GM12873 (cell line): ENCODE measurements around the gene ANKLE2.

ENCODE experiments used
- TF ChIP-seq, protein P1 (sequence below): IDR thresholded peaks from 2 replicates; pipeline ENCODE4 v1.5.1; 2012; ENCODE audit warnings: low read depth, mild to moderate bottlenecking, moderate library complexity, low read length, control low read depth; ENCODE audit not compliant: insufficient read depth; ENCODE audit errors: missing control alignments

Gene ANKLE2

DNA sequence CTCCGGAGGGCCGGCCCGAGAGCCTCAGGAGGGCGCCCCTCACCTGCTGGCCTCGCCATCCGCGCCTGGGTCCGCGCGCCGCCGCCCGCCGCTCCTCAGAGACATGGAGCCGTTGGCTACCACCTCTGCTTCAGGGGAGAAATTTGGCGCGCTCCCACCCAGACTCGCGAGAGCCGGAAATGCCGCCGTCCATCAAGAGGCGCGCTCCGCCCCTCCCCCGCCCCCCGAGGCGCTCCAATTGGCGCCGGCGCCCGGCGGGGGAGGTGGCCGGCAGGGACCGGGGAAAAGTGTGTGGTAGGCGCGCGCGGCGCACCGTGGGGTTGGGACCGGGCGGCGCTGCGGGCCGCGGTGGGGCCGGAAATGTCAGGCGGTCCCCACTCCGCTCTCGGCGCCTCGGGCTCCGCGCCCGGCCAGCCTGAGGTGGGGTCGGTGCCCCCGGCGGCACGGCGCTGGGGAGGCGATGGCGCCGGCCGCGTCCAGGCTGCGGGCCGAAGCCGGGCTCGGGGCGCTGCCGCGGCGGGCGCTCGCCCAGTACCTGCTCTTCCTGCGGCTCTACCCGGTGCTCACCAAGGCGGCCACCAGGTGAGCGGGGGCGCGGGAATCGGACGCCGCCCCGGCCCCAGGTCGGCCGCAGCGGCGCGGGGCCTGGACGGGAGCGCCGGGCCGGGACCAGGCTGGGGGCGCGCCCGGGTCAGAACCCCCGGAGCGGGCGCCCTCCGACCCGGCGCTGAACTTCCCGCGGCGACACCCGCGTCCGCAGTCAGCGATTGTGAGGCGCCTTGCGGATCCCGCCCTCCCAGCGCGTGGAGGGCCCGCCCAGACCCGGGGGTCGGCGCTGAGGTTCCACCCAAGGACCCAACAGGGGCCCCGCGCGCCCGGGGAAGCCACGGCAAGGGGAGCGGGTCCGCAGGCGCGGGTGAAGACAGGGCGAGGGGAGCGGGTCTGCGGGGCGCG lies 74.1 kb downstream of the ANKLE2 start, which contains the start of the genes POLE and PXMP2:
Gene POLE (minus strand): TSS at position 132 of the 954 bp plus-strand sequence. CDS start 27 bp downstream, at position 105.
Gene PXMP2 (plus strand): TSS at position 377 of the 954 bp plus-strand sequence. CDS start 84 bp downstream, at position 461.
- TF ChIP-seq, protein P1, sequence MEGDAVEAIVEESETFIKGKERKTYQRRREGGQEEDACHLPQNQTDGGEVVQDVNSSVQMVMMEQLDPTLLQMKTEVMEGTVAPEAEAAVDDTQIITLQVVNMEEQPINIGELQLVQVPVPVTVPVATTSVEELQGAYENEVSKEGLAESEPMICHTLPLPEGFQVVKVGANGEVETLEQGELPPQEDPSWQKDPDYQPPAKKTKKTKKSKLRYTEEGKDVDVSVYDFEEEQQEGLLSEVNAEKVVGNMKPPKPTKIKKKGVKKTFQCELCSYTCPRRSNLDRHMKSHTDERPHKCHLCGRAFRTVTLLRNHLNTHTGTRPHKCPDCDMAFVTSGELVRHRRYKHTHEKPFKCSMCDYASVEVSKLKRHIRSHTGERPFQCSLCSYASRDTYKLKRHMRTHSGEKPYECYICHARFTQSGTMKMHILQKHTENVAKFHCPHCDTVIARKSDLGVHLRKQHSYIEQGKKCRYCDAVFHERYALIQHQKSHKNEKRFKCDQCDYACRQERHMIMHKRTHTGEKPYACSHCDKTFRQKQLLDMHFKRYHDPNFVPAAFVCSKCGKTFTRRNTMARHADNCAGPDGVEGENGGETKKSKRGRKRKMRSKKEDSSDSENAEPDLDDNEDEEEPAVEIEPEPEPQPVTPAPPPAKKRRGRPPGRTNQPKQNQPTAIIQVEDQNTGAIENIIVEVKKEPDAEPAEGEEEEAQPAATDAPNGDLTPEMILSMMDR: no peak

DNA sequence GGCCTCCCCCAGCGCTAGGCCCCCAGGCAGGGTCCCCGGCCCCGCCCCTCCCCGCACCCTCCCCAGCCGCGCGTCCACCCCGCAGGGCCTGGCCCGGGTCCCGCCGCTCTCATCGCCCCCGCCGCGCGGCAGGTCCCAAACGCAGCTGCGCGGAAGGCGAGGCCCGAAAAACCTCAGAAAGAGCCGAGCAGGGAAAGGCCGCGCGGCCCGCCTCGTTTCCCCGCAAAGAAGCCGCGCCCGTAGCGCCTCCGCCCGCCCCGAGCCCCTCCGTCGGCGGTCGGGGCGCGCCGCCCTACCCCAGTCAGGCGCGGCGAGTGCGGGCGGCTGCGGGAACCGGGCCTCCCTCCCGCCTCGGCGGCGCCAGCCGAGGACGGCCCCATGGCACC lies 74.8 kb downstream of the ANKLE2 start:
- TF ChIP-seq, protein P1: no peak

DNA sequence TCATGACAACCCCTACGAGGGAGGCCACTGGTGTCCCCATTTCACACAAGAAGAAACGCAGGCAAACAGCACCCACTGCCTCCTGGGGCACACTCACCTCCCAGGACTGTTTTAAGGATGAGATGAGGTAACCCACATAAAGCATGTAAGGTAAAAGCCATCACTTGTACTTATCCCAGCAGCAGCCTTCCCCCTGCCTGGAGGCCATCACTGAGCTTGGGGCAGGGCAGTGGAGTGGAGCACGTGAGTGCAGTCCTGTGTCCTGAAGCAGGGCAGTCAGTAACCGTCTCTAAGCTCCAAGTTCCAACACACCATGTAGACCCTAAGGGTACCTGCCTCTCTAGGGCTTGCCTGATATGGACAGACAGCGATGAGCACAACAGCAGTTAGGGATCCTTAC lies 76.2 kb downstream of the ANKLE2 start:
- TF ChIP-seq, protein P1: no peak

DNA sequence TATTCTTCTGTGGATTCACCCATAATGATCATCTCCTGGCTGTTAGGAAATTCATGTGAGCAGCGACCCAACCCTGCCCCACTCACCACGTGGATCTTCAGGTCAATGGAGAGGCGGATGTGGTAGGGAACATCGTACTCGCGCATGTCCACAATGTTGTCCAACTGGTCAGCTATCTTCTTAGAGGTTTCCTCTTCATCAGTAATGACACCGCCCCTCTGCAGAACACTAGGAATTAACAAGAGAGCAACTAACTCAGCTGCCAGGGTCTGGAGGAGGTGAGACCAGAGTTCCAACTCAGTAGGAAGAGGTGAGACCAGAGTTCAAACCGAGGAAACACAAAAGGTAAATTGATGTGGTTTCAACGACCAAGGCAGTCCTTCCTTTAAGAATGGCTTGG lies 84.1 kb downstream of the ANKLE2 start:
- TF ChIP-seq, protein P1: no peak

DNA sequence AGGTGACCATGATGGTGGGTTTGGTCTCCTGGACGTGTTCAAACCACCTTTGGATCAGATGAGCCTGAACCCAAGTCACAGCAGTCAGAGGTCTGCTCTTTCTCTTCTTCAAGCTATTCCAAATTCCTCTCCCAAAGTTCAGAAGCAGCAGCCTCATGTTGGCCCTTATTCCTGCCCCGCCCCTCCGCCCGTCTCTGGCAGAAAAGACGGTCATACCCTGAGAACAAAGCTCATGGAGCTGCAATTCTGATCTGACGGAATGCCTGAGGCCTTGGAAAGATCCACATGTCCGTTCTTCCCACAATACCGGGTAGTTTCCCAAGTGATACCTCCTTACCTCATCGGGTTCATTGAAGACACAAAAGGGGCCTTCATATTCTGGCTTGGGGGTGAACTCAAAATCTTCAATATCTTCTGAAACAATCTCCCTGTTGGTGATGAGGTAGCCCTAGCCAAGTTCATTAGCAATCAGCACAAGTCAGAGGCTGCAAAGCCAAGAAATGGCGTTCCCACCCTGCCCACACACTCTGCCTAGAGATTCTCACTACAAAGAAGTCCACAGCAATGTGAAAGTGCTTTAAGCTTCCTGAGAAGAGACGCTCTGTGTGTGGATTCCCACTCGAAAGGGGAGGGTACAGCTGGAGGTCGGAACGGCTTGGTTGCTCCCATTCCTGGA lies 85.7 kb downstream of the ANKLE2 start:
- TF ChIP-seq, protein P1: no peak
